ENCODE data around the gene HSPA1A.
"Not testable (repeated sequence)": the region's sequence is repeated elsewhere in the genome, so short reads cannot be mapped to it uniquely, and the experiment has no call there.

Gene HSPA1A

GRCh38 chr6:31795616-31796298 lies 19.6 kb upstream of the HSPA1A start, which contains the start of gene VARS1:
Gene VARS1, minus strand, starts transcription at chr6:31795752. Its CDS starts 535 bp downstream, at chr6:31795217.
- peak; percentile 86 for TF ChIP-seq CTCF (IDR thresholded peaks at IDR 0.05; ENCODE audit: control extremely low read depth, extremely low read depth, low read depth, missing control alignments)
- peak; percentile 97 for DNase-seq (ENCODE audit: extremely low spot score)
- ChIA-PET CTCF (interaction anchor here (0.7 to 2.7 kb wide), 25 partner anchors 9 to 254 kb away, joined by 3 to 37 read pairs (median 3); partner anchors contain the start of genes ABHD16A, CLIC1, DDX39B and GPANK1), POLR2A (interaction anchor here (0.6 to 1.9 kb wide), 9 partner anchors 11 to 1592 kb away, joined by 3 to 14 read pairs (median 5); partner anchors contain the start of genes HSPA1A, HSPA1B, HSPA1L and LSM2)

GRCh38 chr6:31796993-31797385 lies 18.4 kb upstream of the HSPA1A start:
- ChIA-PET CTCF (interaction anchor here (1.1 to 1.9 kb wide), 7 partner anchors 10 to 132 kb away, joined by 3 to 8 read pairs (median 4); partner anchors contain the start of gene GPANK1), POLR2A (interaction anchor here (1.9 kb wide), 1 partner anchor 30 kb away, joined by 14 read pairs; the partner anchor contains the start of gene HSPA1B)
- no peak for TF ChIP-seq CTCF (IDR thresholded peaks at IDR 0.05; ENCODE audit: control extremely low read depth, extremely low read depth, low read depth, missing control alignments)

DNA sequence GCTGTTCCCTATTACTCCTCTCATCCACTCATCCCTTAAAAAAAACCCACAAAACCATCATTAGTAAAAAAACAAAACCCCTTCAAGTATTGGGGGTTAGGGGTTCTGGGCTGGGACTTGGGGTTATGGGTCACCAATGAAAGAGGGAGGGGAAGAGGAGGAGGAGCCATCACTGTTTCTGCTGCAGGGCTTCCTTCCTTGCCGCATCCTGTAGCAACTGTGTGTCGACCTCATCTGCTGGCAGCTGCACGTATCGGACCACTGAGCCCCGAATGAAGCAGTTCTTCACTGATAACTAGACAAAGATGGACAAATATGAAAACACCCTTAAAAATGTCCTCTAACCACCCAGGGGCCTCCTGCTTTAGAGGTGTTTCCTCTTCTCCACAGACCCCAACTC lies 17.8 kb upstream of the HSPA1A start:
- ChIA-PET POLR2A (no interaction called here), CTCF (interaction anchor here (1.3 to 1.6 kb wide), 3 partner anchors 9 to 33 kb away, joined by 3 to 5 read pairs (median 4); partner anchors contain the start of gene LSM2)
- no peak for TF ChIP-seq CTCF (IDR thresholded peaks at IDR 0.05; ENCODE audit: control extremely low read depth, extremely low read depth, low read depth, missing control alignments)
- DNase-seq (ENCODE audit: extremely low spot score), result no peak

More at GRCh38 chr6:31796993-31797385, 18.4 kb upstream of the HSPA1A start:
- no peak for DNase-seq (ENCODE audit: extremely low spot score)

DNA sequence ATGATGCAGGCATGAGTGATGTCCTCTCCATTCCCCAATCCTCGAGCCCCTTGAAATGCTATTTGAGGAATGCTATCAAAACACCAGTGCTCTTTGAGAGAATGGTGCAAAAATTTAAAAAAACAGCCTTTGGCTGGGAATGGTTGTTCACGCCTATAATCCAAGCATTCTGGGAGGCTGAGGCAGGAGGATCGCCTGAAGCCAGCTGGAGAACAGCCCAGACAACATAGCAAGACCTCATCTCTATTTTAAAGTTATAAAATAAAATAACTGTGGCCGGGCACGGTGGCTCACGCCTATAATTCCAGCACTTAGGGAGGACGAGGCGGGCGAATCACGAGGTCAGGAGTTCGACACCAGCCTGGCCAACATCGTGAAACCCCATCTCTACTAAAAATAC lies 15.6 kb upstream of the HSPA1A start:
- CTCF ChIA-PET, result interaction anchor here (1.8 kb wide), 1 partner anchor 70 kb away, joined by 5 read pairs; the partner anchor contains the start of gene DDAH2
- no peak for DNase-seq (ENCODE audit: extremely low spot score)
- POLR2A ChIA-PET, result no interaction called here
- TF ChIP-seq CTCF (IDR thresholded peaks at IDR 0.05; ENCODE audit: control extremely low read depth, extremely low read depth, low read depth, missing control alignments), result no peak

- CTCF ChIA-PET; DNase-seq (ENCODE audit: extremely low spot score); POLR2A ChIA-PET: not testable (repeated sequence)
Observed at GRCh38 chr6:31801031-31801927, 14.1 kb upstream of the HSPA1A start.

DNA sequence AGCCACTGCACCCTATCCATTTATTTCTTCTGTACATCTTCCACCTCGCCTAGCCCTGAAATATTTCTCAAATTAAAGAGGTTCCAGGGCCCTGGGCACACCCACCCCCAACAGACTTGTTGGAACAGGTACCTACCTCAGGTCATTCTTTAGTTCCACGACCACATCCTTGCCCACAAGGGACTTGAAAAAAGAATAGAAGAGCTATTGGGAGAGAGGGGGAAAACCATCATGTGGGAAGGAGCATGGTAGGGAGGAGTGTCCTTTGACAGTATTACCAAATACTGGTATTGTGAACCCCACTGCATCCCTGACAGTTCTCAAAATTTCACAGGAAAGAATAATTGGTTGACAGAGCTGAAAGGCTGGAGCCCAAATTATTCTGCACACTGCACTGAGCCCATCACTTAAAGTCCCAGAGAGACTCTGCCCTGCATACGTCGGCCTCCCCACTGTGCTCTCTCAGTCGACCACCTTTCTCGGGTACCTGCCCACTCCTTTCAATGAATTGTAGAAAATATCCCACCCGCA lies 9.3 kb upstream of the HSPA1A start:
- no peak for DNase-seq (ENCODE audit: extremely low spot score)
- TF ChIP-seq CTCF (IDR thresholded peaks at IDR 0.05; ENCODE audit: control extremely low read depth, extremely low read depth, low read depth, missing control alignments), result no peak
- ChIA-PET CTCF (interaction anchor here (0.7 to 3.3 kb wide), 16 partner anchors 8 to 449 kb away, joined by 3 to 37 read pairs (median 5); partner anchors contain the start of genes ABHD16A, CLIC1, HSPA1A and HSPA1L), POLR2A (interaction anchor here (1.8 to 2.0 kb wide), 2 partner anchors 9 to 10 kb away, joined by 12 to 14 read pairs; partner anchors contain the start of genes HSPA1A, HSPA1L and VARS1)
